ENCODE data around the gene ROBO4. TPM values are rescaled to one million over a fixed set of nuclear protein-coding genes. Genes with fewer than 3 reads are reported as not detected.

ROBO4 gene
- total RNA-seq, 1 experiment from 2014 or later = 10.6 TPM

DNA sequence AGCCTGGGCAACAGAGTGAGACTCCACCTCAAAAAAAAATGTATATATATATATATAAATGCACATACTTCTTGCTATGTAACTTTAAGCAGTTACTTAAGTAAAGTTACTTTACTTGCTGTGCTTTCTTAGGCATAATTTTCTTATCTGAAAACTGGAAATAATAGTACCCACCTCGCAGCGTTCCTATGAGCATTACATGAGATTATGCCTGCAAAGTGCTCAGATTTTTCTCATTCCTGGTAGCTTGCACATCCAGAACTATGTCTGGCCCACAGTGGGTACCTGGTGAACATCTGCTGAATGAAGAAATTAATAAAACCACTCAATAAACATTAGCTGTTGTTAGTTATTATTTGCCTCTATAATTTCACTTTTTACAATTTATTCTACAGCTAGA lies 38.5 kb downstream of the ROBO4 start:
- H3K27ac Mint-ChIP-seq (ENCODE audit: low read depth, unreplicated experiment) = no peak overlapping the region
- peaks cover 22% of the 10 kb centered on the region for H3K27me3 Mint-ChIP-seq (ENCODE audit: insufficient read depth, unreplicated experiment)
- no peaks in the 10 kb centered on the region for H3K36me3 Mint-ChIP-seq (ENCODE audit: insufficient read depth, unreplicated experiment)
- DNase-seq (ENCODE audit: unreplicated experiment) = no peak
- intact Hi-C loops (cut with micrococcal nuclease) = no loop called here
- BruUV-seq (replicated peaks) = no TSS peak
- H3K9me3 Mint-ChIP-seq (ENCODE audit: unreplicated experiment) = no peaks in the 10 kb centered on the region
- no peaks in the 10 kb centered on the region for H3K4me1 Mint-ChIP-seq (ENCODE audit: insufficient read depth, unreplicated experiment)
- TF ChIP-seq CTCF (IDR thresholded peaks at IDR 0.05; ENCODE audit: unreplicated experiment) = no peak
- H3K4me3 Mint-ChIP-seq (ENCODE audit: unreplicated experiment) = no peak overlapping the region
- ChIA-PET CTCF (interaction anchor here (0.6 to 1.6 kb wide), 3 partner anchors 198 to 510 kb away, joined by 3 to 4 read pairs (median 3); no protein-coding TSS in a partner anchor), POLR2A (no interaction called here)

DNA sequence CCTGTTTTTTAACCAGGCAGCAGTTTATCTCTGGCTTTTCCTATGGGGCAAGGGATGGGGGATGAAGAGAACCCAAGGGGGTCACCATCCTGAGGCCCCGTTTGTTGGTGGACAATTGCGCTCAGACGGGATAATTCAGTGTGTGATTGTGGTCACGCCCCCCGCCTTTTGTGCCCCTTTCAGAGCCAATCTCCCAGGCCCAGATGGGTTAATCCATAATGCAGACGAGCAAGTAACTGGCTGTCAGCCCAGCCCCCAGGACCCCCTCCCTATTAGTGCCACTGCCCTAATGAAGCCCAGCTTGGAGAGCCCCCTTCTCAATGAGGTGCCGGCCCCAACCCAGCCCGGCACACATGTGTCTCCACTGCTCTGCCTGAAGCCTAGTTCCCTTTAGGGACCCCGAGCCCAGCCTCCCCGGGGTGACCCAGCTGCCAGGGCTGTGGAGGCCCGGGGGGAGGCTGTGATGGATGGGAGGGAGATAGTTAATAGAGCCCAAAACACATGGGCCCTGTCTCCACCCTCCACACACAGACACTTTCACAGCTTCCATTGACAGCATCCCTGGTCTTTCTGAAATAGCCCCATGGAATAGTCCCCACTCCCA lies 51.5 kb downstream of the ROBO4 start:
- BruUV-seq (replicated peaks) = no TSS peak
- Mint-ChIP-seq H3K27ac (ENCODE audit: low read depth, unreplicated experiment) (no peak overlapping the region), H3K36me3 (ENCODE audit: insufficient read depth, unreplicated experiment) (no peaks in the 10 kb centered on the region), H3K4me3 (ENCODE audit: unreplicated experiment) (no peak overlapping the region), H3K4me1 (ENCODE audit: insufficient read depth, unreplicated experiment) (no peaks in the 10 kb centered on the region), H3K9me3 (ENCODE audit: unreplicated experiment) (no peaks in the 10 kb centered on the region), H3K27me3 (ENCODE audit: insufficient read depth, unreplicated experiment) (peaks cover 100% of the 10 kb centered on the region)
- intact Hi-C loops (cut with micrococcal nuclease) = no loop called here
- no peak for TF ChIP-seq CTCF (IDR thresholded peaks at IDR 0.05; ENCODE audit: unreplicated experiment)
- ChIA-PET POLR2A (no interaction called here), CTCF (interaction anchor here (0.6 to 1.4 kb wide), 6 partner anchors 9 to 444 kb away, joined by 3 to 7 read pairs (median 4); no protein-coding TSS in a partner anchor)
- DNase-seq (ENCODE audit: unreplicated experiment) = no peak

DNA sequence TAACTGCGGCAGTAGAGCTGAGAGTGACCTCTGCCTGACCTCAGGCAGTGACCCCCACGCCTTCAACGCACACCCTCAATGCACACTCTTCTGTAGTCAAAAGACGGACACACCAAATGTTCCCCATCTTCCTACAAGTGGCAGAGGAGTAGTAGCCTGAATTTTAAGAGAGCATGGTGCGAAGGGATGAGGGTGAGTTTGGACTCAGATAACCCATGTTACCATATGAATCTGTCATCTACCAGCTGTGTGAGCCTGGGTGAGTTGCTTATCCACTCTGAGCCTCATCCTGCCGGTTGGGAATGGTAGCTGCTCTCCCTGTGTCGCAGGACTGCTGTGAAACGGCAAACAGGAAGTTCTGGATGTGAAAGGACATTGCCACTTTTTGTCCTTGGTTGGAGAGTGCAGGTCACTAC lies 53.0 kb downstream of the ROBO4 start:
- H3K9me3 Mint-ChIP-seq (ENCODE audit: unreplicated experiment) = no peaks in the 10 kb centered on the region
- ChIA-PET CTCF (interaction anchor here (0.5 to 1.7 kb wide), 8 partner anchors 8 to 1452 kb away, joined by 3 to 8 read pairs (median 4); no protein-coding TSS in a partner anchor), POLR2A (interaction anchor here (0.8 kb wide), 1 partner anchor 36 kb away, joined by 3 read pairs; no protein-coding TSS in a partner anchor)
- no peaks in the 10 kb centered on the region for H3K4me1 Mint-ChIP-seq (ENCODE audit: insufficient read depth, unreplicated experiment)
- H3K27me3 Mint-ChIP-seq (ENCODE audit: insufficient read depth, unreplicated experiment) = peaks cover 99% of the 10 kb centered on the region
- intact Hi-C loops (cut with micrococcal nuclease) = no loop called here
- H3K4me3 Mint-ChIP-seq (ENCODE audit: unreplicated experiment) = no peak overlapping the region
- DNase-seq (ENCODE audit: unreplicated experiment) = no peak
- no peaks in the 10 kb centered on the region for H3K36me3 Mint-ChIP-seq (ENCODE audit: insufficient read depth, unreplicated experiment)
- H3K27ac Mint-ChIP-seq (ENCODE audit: low read depth, unreplicated experiment) = no peak overlapping the region
- no peak for TF ChIP-seq CTCF (IDR thresholded peaks at IDR 0.05; ENCODE audit: unreplicated experiment)
- BruUV-seq (replicated peaks) = no TSS peak

DNA sequence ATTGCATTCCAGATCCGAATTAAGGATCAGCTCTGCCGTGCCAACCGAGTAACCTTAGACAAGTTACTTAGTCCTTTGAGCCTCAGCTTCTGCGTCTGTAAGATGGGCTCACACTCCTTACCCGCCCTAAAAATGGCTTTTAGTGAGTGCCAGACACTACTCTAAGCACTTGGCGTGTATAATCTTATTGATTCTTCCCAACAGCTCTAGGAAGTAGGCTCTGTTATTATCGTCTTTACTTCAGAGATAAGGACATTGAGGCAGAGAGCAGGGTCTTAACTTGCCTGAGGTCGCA lies 54.1 kb downstream of the ROBO4 start:
- intact Hi-C loops (cut with micrococcal nuclease) = no loop called here
- no TSS peak for BruUV-seq (replicated peaks)
- Mint-ChIP-seq H3K27ac (ENCODE audit: low read depth, unreplicated experiment) (no peak overlapping the region), H3K4me3 (ENCODE audit: unreplicated experiment) (no peak overlapping the region), H3K4me1 (ENCODE audit: insufficient read depth, unreplicated experiment) (no peaks in the 10 kb centered on the region), H3K27me3 (ENCODE audit: insufficient read depth, unreplicated experiment) (peaks cover 88% of the 10 kb centered on the region), H3K9me3 (ENCODE audit: unreplicated experiment) (no peaks in the 10 kb centered on the region), H3K36me3 (ENCODE audit: insufficient read depth, unreplicated experiment) (no peaks in the 10 kb centered on the region)
- ChIA-PET POLR2A (no interaction called here), CTCF (interaction anchor here (0.7 to 1.3 kb wide), 4 partner anchors 11 to 496 kb away, joined by 3 to 5 read pairs (median 4); no protein-coding TSS in a partner anchor)
- no peak for DNase-seq (ENCODE audit: unreplicated experiment)
- no peak for TF ChIP-seq CTCF (IDR thresholded peaks at IDR 0.05; ENCODE audit: unreplicated experiment)

All from MCF 10A (cell line).